HepG2 (cell line): Measurements from ENCODE around the gene FAM120C.

Source experiments
- CBX1 ChIP-seq: IDR thresholded peaks from one replicate; pipeline ENCODE4 v1.6.1; 2016; ENCODE audit warnings: antibody characterized with exemption, low read depth
- CTCF ChIP-seq: sonication (generic); formaldehyde crosslinking; IDR thresholded peaks from 2 replicates; pipeline ENCODE4 v1.5.0; 2020; ENCODE audit warnings: mild to moderate bottlenecking, missing genetic modification reagents, moderate library complexity
- KLF6 ChIP-seq: IDR thresholded peaks from 2 replicates; pipeline ENCODE4 v1.8.0; 2016; ENCODE audit warnings: missing biosample characterization, missing genetic modification reagents
- RNF2 ChIP-seq: fragments of 450-650 bp; conservative IDR thresholded peaks from 2 replicates; pipeline ENCODE4 v1.6.1; 2016; ENCODE audit warnings: low read depth
- SMAD9 ChIP-seq: sonication (generic); formaldehyde crosslinking; IDR thresholded peaks from 2 replicates; pipeline ENCODE4 v1.5.1; 2020; ENCODE audit warnings: mild to moderate bottlenecking, missing genetic modification reagents
- SRY ChIP-seq: sonication (generic); formaldehyde crosslinking; IDR thresholded peaks from 2 replicates; pipeline ENCODE4 v1.8.0; 2022; ENCODE audit warnings: mild to moderate bottlenecking, missing genetic modification reagents
- TFDP1 ChIP-seq: IDR thresholded peaks from 2 replicates; pipeline ENCODE4 v1.6.1; 2016; ENCODE audit warnings: missing compliant biosample characterization, missing genetic modification reagents, borderline replicate concordance
- ZNF253 ChIP-seq: sonication (generic); formaldehyde crosslinking; IDR thresholded peaks from 2 replicates; pipeline ENCODE4 v1.8.0; 2022; ENCODE audit warnings: mild to moderate bottlenecking, missing genetic modification reagents, borderline replicate concordance
- ZNF589 ChIP-seq: sonication (generic); formaldehyde crosslinking; conservative IDR thresholded peaks from 2 replicates; pipeline ENCODE4 v1.8.0; 2022; ENCODE audit warnings: mild to moderate bottlenecking, moderate library complexity, missing genetic modification reagents

GRCh38 chrX:54085666-54086065 lies 97.4 kb downstream of the FAM120C start:
- TF ChIP-seq SRY (CRISPR knock-in tag) (no peak), ZNF253 (CRISPR knock-in tag) (no peak), KLF6 (CRISPR knock-in tag) (no peak), CBX1 (no peak), RNF2 (no peak), TFDP1 (CRISPR knock-in tag) (no peak), CTCF (no peak), ZNF589 (no peak), SMAD9 (CRISPR knock-in tag) (no peak)
